IMR-90 (cell line): ENCODE measurements around the gene WBP2. TPM values are rescaled to one million over a fixed set of nuclear protein-coding genes. Genes with fewer than 3 reads are reported as not detected.

Source experiments
- ATAC-seq: fragments of 200-7000 bp; cut with Tn5 transposase; 2 replicates; pipeline ENCODE4 v1.9.1; 2020; ENCODE audit warnings: low read depth, mild to moderate bottlenecking, moderate library complexity
- BruUV-seq: library from RNA; stranded (reverse); fragments of 400-500 nt; replicated peaks from 2 replicates; lab custom pipeline; 2021; lab: Mats Ljungman, UMichigan
- CTCF ChIA-PET: fragments of 300-600 bp; formaldehyde crosslinking; extraction: SDS; loops from one replicate; lab custom pipeline; 2021; ENCODE audit warnings: antibody characterized with exemption; lab: Yijun Ruan, JAX
- POLR2A ChIA-PET: fragments of 300-600 bp; sonication (Branson Sonifier 250); formaldehyde crosslinking; loops from one replicate; lab custom pipeline; 2022; ENCODE audit warnings: antibody characterized with exemption; ENCODE audit not compliant: unreplicated experiment; lab: Charles Lee
- DNase-seq: peaks from one replicate; pipeline ENCODE4 v3.0.0; 2013
- H2AFZ ChIP-seq: replicated peaks from 2 replicates; pipeline ENCODE3; 2013; ENCODE audit warnings: low read length, mild to moderate bottlenecking; ENCODE audit not compliant: poor library complexity
- H2AK5ac ChIP-seq: 2 replicates; pipeline ENCODE4 v1.6.1; 2013; ENCODE audit warnings: low read depth, low read length, inconsistent platforms
- H2AK9ac ChIP-seq: replicated peaks from 2 replicates; pipeline ENCODE3; 2013; ENCODE audit warnings: mild to moderate bottlenecking, low read depth, low read length, moderate library complexity; ENCODE audit not compliant: poor library complexity
- H2BK120ac ChIP-seq: 2 replicates; pipeline ENCODE4 v1.6.1; 2013; ENCODE audit warnings: low read depth, low read length, inconsistent platforms
- H2BK15ac ChIP-seq: 3 replicates; pipeline ENCODE4 v1.6.1; 2013; ENCODE audit warnings: low read depth, low read length, inconsistent platforms
- H2BK20ac ChIP-seq: 2 replicates; pipeline ENCODE4 v1.6.1; 2013; ENCODE audit warnings: low read depth, mild to moderate bottlenecking, inconsistent platforms, low read length, moderate library complexity
- H2BK5ac ChIP-seq: 2 replicates; pipeline ENCODE4 v1.6.1; 2013; ENCODE audit warnings: mild to moderate bottlenecking, low read depth, low read length, inconsistent platforms; ENCODE audit not compliant: poor library complexity, severe bottlenecking
- H3K14ac ChIP-seq: replicated peaks from 2 replicates; pipeline ENCODE4 v1.6.1; 2013; ENCODE audit warnings: low read depth, low read length, inconsistent platforms
- H3K18ac ChIP-seq: 2 replicates; pipeline ENCODE4 v1.6.1; 2013; ENCODE audit warnings: low read depth, low read length, control low read depth
- H3K23ac ChIP-seq: 2 replicates; pipeline ENCODE4 v1.6.1; 2013; ENCODE audit warnings: low read depth, low read length, inconsistent platforms
- H3K27ac ChIP-seq: 2 replicates; pipeline ENCODE4 v1.5.1; 2013; ENCODE audit warnings: mild to moderate bottlenecking, control low read depth, low read length; ENCODE audit not compliant: insufficient read depth
- H3K27me3 ChIP-seq: 2 replicates; pipeline ENCODE4 v1.6.1; 2013; ENCODE audit warnings: low read length; ENCODE audit not compliant: control insufficient read depth, insufficient read depth
- H3K36me3 ChIP-seq: 2 replicates; pipeline ENCODE4 v1.6.1; 2013; ENCODE audit warnings: low read length, mixed read lengths; ENCODE audit not compliant: control insufficient read depth, insufficient read depth
- H3K4ac ChIP-seq: 2 replicates; pipeline ENCODE4 v1.6.1; 2013; ENCODE audit warnings: low read depth, low read length, inconsistent platforms
- H3K4me1 ChIP-seq: 2 replicates; pipeline ENCODE4 v1.6.1; 2013; ENCODE audit warnings: low read length, mixed read lengths; ENCODE audit not compliant: control insufficient read depth, insufficient read depth
- H3K4me2 ChIP-seq: 2 replicates; pipeline ENCODE4 v1.6.1; 2013; ENCODE audit warnings: low read depth, mild to moderate bottlenecking, control low read depth, low read length, moderate library complexity
- H3K4me3 ChIP-seq: 2 replicates; pipeline ENCODE4 v1.5.1; 2013; ENCODE audit warnings: low read depth, mild to moderate bottlenecking, control low read depth, low read length, moderate library complexity; ENCODE audit not compliant: insufficient read depth
- H3K56ac ChIP-seq: 2 replicates; pipeline ENCODE4 v1.6.1; 2013; ENCODE audit warnings: low read length, inconsistent platforms; ENCODE audit not compliant: insufficient read depth; ENCODE audit errors: extremely low read depth
- H3K79me1 ChIP-seq, 2 experiments: 2 replicates each; pipeline ENCODE4 v1.6.1; 2013; ENCODE audit warnings: low read length in 2 of 2, inconsistent platforms in 1 of 2, low read depth in 1 of 2
- H3K9ac ChIP-seq: 2 replicates; pipeline ENCODE4 v1.6.1; 2013; ENCODE audit warnings: low read depth, low read length, control low read depth
- H3K9me1 ChIP-seq: 2 replicates; pipeline ENCODE4 v1.6.1; 2013; ENCODE audit warnings: low read length, inconsistent platforms; ENCODE audit not compliant: insufficient read depth
- H3K9me3 ChIP-seq: 2 replicates; pipeline ENCODE4 v1.6.1; 2013; ENCODE audit warnings: low read length; ENCODE audit not compliant: control insufficient read depth, insufficient read depth
- H4K20me1 ChIP-seq: 2 replicates; pipeline ENCODE4 v1.6.1; 2013; ENCODE audit warnings: low read length, inconsistent platforms; ENCODE audit not compliant: insufficient read depth
- H4K5ac ChIP-seq: 2 replicates; pipeline ENCODE4 v1.6.1; 2013; ENCODE audit warnings: mild to moderate bottlenecking, low read depth, low read length, control low read depth
- H4K8ac ChIP-seq, 2 experiments: 2 replicates each; pipeline ENCODE4 v1.6.1; 2013; ENCODE audit warnings: low read depth in 2 of 2, low read length in 2 of 2, control low read depth in 1 of 2, inconsistent platforms in 1 of 2
- H4K91ac ChIP-seq: 2 replicates; pipeline ENCODE4 v1.6.1; 2013; ENCODE audit warnings: low read depth, low read length, inconsistent platforms; ENCODE audit not compliant: insufficient read depth
- BHLHE40 ChIP-seq: fragments of 150-350 bp; IDR thresholded peaks from 2 replicates; pipeline ENCODE4 v1.6.1; 2016; ENCODE audit warnings: mild to moderate bottlenecking, low read depth, low read length
- CEBPB ChIP-seq: IDR thresholded peaks from 2 replicates; pipeline ENCODE4 v1.6.1; 2012; ENCODE audit warnings: low read depth, low read length, improper control_type of control experiment
- CHD1 ChIP-seq: IDR thresholded peaks from 2 replicates; pipeline ENCODE4 v1.6.1; 2012; ENCODE audit warnings: low read depth, low read length, improper control_type of control experiment
- CTCF ChIP-seq: conservative IDR thresholded peaks from 2 replicates; pipeline ENCODE4 v1.5.1; 2012; ENCODE audit warnings: mild to moderate bottlenecking, low read depth, low read length, improper control_type of control experiment
- ELK1 ChIP-seq: fragments of 150-350 bp; IDR thresholded peaks from 2 replicates; pipeline ENCODE4 v1.6.1; 2016; ENCODE audit warnings: low read depth, mild to moderate bottlenecking, low read length, moderate library complexity, borderline replicate concordance
- FOS ChIP-seq: fragments of 150-350 bp; IDR thresholded peaks from 2 replicates; pipeline ENCODE4 v1.6.1; 2016; ENCODE audit warnings: low read depth, low read length
- MAFK ChIP-seq: IDR thresholded peaks from 2 replicates; pipeline ENCODE4 v1.6.1; 2012; ENCODE audit warnings: low read depth, low read length, improper control_type of control experiment
- MAZ ChIP-seq: IDR thresholded peaks from 2 replicates; pipeline ENCODE4 v1.6.1; 2012; ENCODE audit warnings: low read depth, mild to moderate bottlenecking, low read length, improper control_type of control experiment, moderate library complexity, borderline replicate concordance
- MXI1 ChIP-seq: IDR thresholded peaks from 2 replicates; pipeline ENCODE4 v1.6.1; 2012; ENCODE audit warnings: low read depth, mild to moderate bottlenecking, low read length, moderate library complexity, borderline replicate concordance
- POLR2A ChIP-seq: IDR thresholded peaks from 2 replicates; pipeline ENCODE4 v1.6.1; 2012; ENCODE audit warnings: mild to moderate bottlenecking, low read depth, low read length
- RAD21 ChIP-seq: IDR thresholded peaks from 2 replicates; pipeline ENCODE4 v1.6.1; 2012; ENCODE audit warnings: low read length, improper control_type of control experiment
- RCOR1 ChIP-seq: IDR thresholded peaks from 2 replicates; pipeline ENCODE4 v1.6.1; 2012; ENCODE audit warnings: mild to moderate bottlenecking, low read length, improper control_type of control experiment; ENCODE audit not compliant: insufficient replicate concordance
- RFX5 ChIP-seq: IDR thresholded peaks from 2 replicates; pipeline ENCODE4 v1.8.0; 2012; ENCODE audit warnings: low read depth, mild to moderate bottlenecking, low read length, moderate library complexity
- WGBS, 2 experiments: methylation state at CpG; one replicate each; pipeline versions ENCODE4 v1.1.5 to v1.1.7; 2013; ENCODE audit warnings: missing lambda C conversion rate in 2 of 2; ENCODE audit not compliant: insufficient read length in 1 of 2; ENCODE audit errors: extremely low coverage in 2 of 2; 5-methylcytosine and 5-hydroxymethylcytosine counted together
- dilution Hi-C: fragments of 300-500 bp; cut with HindIII; formaldehyde crosslinking; loops from one replicate; pipeline ENCODE4 v1.14.3; 2018; ENCODE audit warnings: low sequenced_read_pairs; ENCODE audit not compliant: unreplicated experiment
- in situ Hi-C: fragments of 300-500 bp; cut with MboI; formaldehyde crosslinking; loops from 3 replicates; pipeline ENCODE4 v1.14.3; 2019; ENCODE audit warnings: low sequenced_read_pairs, inconsistent platforms, mixed read lengths
- intact Hi-C: fragments of 100-400 bp; cut with micrococcal nuclease; formaldehyde crosslinking; loops from 2 replicates; pipeline ENCODE4 v1.10.0; 2022
- polyA plus RNA-seq, 3 experiments: library from polyadenylated mRNA; depleted of rRNA; stranded (reverse); fragments of >200 nt; gene quantifications; 2 replicates each; pipeline ENCODE4 v1.2.3, GENCODE V29; 2012; ENCODE audit warnings: low replicate concordance in 1 of 3
- total RNA-seq: library from RNA; depleted of rRNA; stranded (reverse); fragments of >200 nt; gene quantifications from 2 replicates; pipeline ENCODE4 v1.2.3, GENCODE V29; 2012

WBP2 gene
- total and polyA plus RNA-seq, 2 of the 4 experiments (the other 2 are of a cell fraction), result 9.0 to 35.5 TPM

GRCh38 chr17:75829747-75830146 lies 25.4 kb downstream of the WBP2 start:
- no peaks in the 10 kb centered on the region for H3K9me3 ChIP-seq
- H3K4me2 ChIP-seq, result no peak overlapping the region
- dilution Hi-C loops, result no loop called here
- BruUV-seq, result no TSS peak
- CTCF ChIA-PET, result interaction anchor here (0.5 to 1.2 kb wide), 6 partner anchors 14 to 266 kb away, joined by 3 to 4 read pairs (median 3); partner anchors contain the start of genes UNK and WBP2
- H2AK5ac ChIP-seq, result no peak overlapping the region
- no peak overlapping the region for H2AK9ac ChIP-seq
- no peak overlapping the region for H4K91ac ChIP-seq
- H2BK15ac ChIP-seq, result no peak overlapping the region
- POLR2A ChIA-PET, result no interaction called here
- no peak overlapping the region for H2BK5ac ChIP-seq
- H4K8ac ChIP-seq, result no peak overlapping the region
- TF ChIP-seq CTCF (no peak), MAZ (no peak), POLR2A (no peak), MAFK (no peak), ELK1 (no peak), RAD21 (no peak), MXI1 (no peak), RFX5 (no peak), FOS (no peak), CHD1 (no peak), BHLHE40 (no peak), CEBPB (no peak), RCOR1 (no peak)
- no peak overlapping the region for H3K23ac ChIP-seq
- intact Hi-C loops, result loop anchor here (5.0 kb wide), 1 partner anchor 47 kb away; the partner anchor contains the start of gene UNK
- no peak overlapping the region for H2BK20ac ChIP-seq
- H3K79me1 ChIP-seq, result no peaks in the 10 kb centered on the region
- H2BK120ac ChIP-seq, result no peak overlapping the region
- no peak overlapping the region for H3K9ac ChIP-seq
- no peak overlapping the region for H3K27ac ChIP-seq
- no peak overlapping the region for H3K4ac ChIP-seq
- H3K4me3 ChIP-seq, result no peak overlapping the region
- H4K20me1 ChIP-seq, result no peaks in the 10 kb centered on the region
- no peak overlapping the region for H4K5ac ChIP-seq
- H3K36me3 ChIP-seq, result peaks cover 5% of the 10 kb centered on the region; the same call in 1 of the 2 replicates
- H3K56ac ChIP-seq, result no peak overlapping the region
- H3K27me3 ChIP-seq, result no peaks in the 10 kb centered on the region
- DNase-seq, result no peak
- WGBS, 2 experiments, result 43% methylated on average over 1 of the region's 7 CpGs; no CpG with 5 or more reads in 1 of the 2 experiments
- H3K14ac ChIP-seq, result no peak overlapping the region
- H3K4me1 ChIP-seq, result peaks cover 3% of the 10 kb centered on the region
- H3K18ac ChIP-seq, result no peak overlapping the region
- no peak for ATAC-seq
- H2AFZ ChIP-seq, result no peak overlapping the region
- peaks cover 3% of the 10 kb centered on the region; the same call in 1 of the 2 replicates for H3K9me1 ChIP-seq
- in situ Hi-C loops, result no loop called here
